DMS153 treated with DMSO at 0.1 percent for 48 hours (cell line): ENCODE results near the gene SGF29.
"Not testable (repeated sequence)": the region's sequence is repeated elsewhere in the genome, so short reads cannot be mapped to it uniquely, and the experiment has no call there.

Experiments used
- DNase-seq: peaks from one replicate; lab custom pipeline; 2025; ENCODE audit not compliant: unreplicated experiment; lab: John Stamatoyannopoulos, UW

The SGF29 gene

DNA sequence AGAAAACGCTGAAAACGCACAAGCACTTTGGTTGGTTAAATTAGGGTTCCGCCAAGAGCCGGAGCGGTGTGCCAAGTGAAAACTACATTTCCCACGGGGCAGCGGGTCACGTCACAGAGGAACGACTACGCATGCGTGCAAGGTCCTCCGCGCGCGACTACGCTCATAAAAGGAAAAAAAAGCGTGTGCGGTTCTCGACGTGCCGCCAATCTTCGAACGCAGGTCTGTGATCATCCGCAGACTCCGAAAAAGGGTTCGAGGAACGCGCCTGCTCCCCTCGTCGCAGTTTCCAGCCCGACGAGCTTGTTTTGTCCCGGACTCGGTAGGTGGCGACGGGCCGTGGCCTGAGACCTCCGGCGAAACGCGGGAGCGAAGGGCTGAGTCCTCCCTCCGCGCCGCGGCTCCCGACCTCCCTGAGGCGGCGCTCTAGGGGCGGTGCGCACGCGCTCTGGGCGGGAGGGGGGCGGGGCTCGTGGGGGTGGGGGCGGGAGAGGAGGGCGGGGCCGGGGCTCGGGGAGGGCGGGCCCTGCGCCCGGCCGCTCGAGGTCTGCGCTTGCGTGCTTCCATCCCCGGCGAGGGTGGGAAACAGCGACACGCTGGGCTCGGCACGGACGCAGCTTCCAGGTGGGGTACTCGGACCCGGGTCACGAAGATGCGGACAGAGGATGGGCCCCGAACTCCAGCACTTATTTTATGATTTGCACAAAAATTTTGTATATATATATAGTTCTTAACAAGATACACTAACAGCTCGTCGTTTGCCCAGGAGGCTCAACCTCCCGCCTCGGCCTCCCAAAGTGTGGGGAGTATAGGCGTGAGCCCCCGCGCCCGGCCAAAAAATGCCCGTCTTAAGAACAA lies at the start of gene SGF29:
TSS of gene SGF29 (plus strand) at position 145 of the 858 bp plus-strand sequence. CDS start 27,150 bp downstream, outside the sequence.
- DNase-seq: peak; percentile 92

DNA sequence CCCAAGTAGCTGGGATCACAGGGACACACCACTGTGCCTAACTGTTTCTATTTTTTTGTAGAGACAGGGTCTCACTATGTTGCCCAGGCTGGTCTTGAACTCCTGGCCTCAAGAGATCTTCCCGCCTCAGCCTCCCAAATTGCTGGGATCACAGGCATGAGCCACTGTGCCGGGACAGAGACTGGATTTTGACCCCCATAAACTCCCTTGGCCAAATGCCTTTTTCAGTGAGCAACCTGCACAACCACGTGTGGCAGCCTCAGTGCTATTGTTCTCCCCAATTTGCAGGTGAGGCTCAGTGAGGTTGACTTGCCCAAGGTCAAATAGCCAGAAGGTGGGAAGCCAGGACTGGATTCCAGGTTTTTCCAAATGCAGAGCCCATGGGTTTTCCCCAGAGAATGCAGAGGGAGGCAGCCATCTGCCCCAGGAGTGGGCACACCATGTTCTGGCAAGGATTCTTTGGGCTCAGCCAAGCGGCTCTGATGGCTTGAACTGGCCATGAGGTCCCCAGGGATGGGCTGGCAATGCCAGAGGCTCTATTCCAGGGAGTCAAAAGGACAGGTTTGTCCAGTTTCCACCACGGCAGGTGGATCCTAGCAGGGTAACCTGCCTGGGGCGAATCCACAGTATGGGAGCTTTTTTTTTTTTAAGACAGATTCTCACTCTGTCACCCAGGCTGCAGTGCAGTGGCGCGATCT lies 48.9 kb upstream of the SGF29 start:
- no peak for DNase-seq

DNA sequence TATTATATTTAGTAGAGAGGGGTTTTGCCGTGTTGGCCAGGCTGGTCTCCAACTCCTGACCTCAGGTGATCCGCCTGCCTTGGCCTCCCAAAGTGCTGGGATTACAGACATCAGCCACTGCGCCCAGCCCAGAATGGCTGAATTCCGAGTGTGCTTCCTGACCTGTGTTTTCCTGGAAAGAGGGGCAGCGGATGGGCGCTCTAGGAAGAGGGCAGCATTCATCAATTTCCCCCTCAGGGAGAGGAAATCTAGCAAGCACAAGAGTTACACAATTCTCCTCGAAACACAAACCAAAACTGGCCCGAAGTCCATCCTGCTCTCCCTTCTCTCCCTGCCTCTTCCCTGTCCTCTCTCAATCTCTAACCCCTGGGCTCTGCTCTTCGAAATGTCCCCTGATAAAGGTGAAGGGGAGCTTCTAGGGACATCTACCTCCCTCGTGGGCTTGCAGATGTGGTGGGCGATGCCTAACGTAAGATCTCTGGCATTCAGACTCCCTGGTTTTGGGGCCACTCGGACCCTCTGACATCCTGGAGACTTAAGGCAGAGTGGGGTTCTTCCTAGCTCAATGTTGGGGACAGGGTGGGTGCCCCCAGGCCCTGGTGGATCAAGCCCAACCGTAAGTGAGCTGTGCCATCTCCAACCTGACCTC lies 48.1 kb upstream of the SGF29 start:
- DNase-seq: no peak

DNA sequence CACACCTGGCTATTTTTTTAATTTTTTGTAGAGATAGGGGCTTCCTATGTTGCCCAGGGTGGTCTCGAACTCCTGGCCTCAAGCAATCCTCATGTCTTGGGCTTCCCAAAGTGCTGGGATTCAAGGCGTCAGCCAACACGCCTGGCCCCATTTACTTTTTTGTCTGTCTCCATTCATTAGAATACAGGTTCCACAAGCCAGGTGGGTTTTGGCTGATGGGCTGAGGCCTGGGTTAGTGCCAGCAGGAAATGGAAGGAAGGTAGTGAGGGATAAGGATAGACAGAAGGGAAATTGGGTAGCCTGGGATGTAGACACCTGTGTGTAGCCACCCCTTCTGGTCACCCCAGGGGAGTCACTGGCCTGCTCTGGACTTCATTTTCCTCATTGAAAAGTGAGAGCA lies 42.7 kb upstream of the SGF29 start:
- DNase-seq: no peak

DNA sequence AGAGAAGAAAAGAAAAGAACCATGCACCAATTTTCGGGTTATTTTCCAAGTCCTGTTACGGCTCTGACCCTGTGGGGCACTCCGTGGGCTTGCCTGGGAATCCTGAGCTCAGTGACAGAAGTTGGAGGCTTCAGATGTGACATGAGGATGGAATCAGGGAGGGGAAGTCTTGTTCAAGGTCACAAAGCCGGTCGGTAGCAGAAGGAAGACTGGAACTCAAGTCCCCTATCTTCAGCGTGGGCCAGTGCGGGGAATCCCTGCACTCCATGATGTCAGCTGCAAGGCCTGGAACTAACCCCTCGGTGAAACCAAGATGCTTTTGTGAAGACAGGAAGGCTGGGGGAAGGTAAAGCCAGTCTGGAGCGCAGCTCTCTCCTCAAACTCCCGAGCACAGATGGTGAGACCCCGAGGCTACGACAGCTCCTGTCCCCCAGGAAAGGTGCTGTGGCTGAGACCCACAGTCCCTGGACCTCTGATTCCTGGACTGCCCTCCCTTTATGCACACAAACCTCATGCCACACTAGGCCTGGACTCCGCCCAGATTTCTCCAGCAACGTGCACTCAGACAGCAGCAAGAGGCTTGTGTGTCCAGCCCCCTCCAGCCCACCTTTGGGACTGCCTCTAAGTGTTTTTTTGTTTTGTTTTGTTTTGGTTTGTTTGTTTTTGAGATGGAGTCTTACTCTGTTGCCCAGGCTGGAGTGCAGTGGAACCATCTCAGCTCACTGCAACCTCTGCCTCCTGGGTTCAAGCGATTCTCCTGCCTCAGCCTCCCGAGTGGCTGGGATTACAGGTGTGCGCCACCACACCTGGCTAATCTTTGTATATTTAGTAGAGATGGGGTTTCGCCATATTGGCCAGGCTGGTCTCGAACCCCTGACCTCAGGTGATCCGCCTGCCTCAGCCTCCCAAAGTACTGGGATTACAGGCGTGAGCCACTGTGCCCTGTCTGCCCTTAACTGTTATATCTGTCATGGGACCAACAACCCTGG lies 41.6 kb upstream of the SGF29 start:
- DNase-seq: no peak

DNA sequence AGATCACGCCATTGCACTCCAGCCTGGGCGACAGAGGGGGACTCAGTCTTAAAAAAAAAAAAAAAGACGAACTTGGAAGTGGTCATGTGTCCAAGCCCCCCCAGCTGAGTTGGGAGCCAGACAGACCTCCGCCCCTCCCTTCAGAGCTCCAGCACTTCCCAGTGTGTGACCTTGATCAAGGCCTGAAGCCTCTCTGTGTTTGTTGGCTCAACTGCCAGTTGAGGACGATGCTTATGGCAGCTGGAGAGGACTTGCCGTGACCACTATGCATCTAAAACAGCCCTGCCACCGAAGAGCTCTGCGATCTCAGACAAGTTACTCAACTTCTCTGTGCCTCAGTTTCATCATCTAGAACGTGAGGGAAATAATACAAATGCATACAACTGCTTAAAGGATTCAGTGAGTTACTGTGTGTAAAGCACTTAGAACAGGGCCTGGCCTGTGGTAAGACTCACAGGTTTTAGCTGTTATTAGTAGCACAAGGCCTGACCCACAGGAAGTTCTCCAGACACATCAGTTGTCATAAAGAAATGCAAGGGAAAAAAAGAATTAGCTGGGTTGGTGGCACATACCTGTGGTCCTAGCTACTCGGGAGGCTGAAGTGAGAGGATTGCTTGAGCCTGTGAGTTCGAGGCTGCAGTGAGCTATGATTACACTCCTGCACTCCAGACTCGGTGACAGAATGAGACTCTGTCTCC lies 40.1 kb upstream of the SGF29 start:
- DNase-seq: no peak

DNA sequence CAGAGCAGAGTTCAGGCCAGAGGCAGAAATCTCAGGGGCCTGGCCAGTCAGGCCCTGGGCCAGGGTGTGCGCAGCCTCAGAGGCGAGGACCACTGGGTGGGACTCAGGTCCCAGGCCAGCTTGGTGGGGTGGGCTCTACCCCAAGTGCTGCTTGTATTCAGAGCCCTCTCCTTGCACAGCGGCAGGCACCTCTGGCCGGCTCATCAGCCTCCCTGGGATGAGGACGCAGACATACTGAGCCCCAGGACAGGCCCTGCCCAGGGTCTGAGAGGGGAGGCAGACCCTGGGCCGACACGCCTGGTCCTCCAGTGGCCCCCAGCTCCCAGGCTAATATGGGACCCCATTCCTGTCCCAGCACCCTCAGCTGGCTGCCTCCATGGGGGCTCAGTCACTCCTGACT lies 39.5 kb upstream of the SGF29 start:
- DNase-seq: no peak

DNA sequence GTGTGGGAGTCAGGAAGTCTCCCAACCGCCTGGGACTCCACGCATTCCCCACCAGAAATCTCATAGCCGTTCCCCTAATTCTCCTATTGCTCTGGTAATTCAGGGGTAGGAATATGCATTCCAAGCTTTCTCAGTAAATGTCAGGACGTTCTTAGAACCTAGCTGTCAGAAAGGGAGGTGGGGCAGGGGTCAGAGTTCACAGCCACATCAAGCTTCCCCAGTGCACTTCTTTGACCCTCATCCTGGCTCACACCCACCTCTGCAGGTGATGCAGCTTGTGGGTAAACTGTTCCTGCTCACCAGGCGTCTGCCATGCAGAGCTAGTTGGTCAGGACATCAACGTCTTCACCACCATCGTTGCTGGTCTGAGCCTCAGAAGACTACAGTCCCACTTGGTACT lies 33.0 kb upstream of the SGF29 start:
- DNase-seq: no peak

DNA sequence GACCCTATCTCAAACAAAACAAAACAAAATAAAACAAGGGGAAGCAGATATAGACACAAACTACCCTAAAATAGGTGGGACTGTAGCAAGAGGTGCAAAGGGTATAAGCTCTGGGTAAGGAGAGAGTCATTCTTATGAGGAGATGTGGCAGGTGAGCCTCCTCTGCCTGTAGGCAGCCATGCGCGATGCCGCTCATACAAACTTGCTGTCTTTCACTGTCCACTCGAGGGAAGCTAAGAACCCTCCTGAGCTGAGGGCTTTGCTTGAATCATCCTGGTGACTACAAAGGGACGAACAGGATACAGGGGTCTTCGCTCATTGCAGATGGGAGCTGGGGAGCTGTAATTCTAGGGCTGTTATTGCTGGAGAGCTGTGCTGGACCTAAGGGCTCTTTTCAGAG lies 32.3 kb upstream of the SGF29 start:
- DNase-seq: no peak

DNA sequence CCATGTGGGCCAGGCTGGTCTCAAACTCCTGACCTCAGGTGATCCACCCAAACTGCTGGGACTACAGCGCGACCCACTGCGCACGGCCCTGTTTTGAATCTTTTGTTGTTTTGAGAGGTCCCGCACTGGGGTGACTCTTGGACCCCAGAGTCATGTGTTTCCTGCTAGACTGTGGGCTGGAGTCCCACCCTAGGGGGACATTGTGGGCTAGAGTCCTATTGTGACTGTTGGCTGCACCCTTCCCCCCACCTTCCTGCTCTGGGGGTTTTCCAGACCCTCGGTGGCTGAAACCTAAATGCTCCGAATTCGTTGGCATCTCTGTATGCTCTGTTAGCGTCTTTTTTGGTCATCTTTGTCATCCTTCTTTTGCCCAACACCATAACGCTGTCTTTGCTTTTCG lies 30.9 kb upstream of the SGF29 start:
- DNase-seq: no peak

DNA sequence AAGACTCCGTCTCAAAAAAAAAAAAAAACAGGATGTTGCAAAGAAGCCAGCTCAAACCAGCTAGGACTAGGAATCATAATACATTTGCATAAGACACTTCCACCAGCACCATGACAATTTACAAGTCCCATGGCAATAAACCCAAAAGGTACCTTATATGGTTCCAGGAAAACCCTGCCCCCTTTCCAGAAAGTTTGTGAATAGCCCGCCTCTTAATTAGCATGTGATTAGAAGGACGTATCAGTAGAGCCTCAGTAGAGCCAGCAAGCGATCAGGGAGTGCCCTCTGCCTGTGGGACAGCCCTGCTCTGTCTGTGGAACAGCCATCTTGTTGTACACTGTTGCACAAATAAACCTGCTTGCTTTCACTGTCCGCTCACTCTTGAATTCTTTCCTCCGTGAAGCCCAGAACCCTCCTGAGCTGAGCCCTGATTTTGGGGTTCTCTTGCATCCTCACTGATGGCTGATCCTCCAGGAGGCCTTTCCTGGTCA lies 29.0 kb upstream of the SGF29 start:
- DNase-seq: no peak

DNA sequence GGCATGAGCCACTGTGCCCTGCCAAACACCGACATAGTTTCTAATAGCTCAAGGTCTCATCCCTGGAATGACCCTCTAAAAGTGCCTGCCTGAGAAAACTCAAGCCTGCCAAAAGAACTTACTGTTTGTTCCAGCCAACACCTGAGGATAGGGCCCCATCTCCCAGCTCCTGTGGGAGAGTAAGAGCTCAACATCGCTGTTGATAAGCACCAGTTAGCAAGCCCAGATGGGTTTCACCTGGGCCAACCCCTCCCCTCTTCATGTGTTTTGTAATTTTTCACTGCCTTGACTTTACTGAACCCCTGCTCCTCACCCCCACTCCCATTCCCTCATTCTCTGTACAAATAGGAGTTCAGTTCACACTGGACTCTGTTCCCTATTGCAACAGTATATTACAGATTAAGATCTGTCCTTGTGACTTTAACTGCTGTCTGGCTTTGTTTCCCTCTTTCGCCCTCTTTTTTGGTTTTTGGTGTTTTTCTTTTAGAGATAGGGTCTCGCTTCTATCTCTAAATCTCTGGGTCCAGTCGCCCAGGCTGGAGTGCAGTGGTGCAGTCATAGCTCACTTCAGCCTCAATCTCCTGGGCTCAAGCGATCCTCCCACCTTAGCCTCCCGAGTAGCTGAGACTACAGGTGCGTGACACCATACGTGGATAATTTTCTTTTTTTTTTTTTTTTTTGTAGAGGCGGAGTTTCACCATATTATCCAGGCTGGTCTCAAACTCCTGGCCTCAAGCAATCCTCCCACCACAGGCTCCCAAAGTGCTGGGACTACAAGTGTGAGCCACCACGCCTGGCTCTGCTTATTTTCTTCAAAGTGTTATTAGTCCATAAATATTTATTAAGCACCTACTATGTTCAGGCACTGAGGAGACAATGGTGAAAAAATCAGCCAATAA lies 27.3 kb upstream of the SGF29 start:
- DNase-seq: no peak

DNA sequence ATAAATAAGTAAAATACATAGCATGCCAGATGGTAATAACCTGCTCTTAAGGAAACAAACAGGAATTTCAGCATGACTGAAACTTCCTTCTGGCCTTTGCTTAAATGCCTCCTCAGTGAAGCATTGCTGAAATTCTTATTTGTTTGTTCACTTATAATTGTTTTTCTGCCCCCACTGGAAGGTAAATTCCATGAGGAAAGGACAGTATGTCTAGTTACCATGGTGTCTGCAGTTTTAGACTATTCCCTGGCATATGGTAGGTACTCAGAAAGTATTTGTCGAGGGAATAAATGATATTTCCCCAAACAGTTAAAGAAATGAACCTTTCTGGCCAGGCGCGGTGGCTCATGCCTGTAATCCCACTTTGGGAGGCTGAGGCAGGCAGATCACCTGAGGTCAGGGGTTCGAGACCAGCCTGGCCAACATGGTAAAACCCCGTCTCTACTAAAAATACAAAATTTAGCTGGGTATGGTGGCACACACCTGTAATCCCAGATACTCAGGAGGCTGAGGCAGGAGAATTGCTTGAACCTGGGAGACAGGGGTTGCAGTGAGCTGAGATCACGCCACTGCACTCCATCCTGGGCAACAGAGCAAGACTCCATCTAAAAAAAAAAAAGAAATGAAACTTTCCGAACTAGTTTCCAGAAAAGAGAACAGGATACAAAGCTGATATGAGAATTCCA lies 26.5 kb upstream of the SGF29 start:
- not testable (repeated sequence) for DNase-seq

DNA sequence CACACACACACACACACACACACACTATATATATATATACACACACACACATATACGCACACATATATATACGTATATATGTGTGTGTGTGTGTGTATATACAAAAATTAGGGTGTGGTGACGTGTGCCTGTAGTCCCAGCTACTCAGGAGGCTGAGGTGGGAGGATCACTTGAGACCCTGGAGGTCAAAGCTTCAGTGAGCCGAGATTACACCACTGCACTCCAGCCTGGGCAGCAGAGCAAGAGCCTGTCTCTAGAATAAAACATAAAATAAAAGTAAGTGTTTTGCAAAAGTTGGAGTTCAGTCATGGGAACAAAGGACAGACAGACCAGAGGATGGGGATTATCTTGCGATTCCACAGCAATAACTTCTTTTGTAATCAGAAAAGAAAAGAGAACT lies 25.7 kb upstream of the SGF29 start:
- no peak for DNase-seq

DNA sequence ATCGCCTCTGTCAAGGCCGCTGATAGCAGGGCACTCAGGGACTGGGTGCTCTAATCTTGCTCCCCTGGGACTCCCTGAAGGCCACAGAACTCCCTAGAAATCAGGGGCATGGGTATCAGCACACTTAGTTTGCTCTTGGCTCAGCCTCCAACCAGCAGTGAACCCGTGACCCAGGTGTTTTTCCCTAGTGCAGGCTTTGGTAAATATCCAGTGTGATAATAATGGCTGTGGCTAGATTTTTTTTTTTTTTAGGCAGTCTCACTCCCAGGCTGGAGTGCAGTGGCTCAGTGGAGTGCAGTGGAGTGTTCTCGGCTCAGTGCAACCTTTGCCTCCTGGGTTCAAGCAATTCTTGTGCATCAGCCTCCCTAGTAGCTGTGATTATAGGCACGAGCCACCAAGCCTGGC lies 25.3 kb upstream of the SGF29 start:
- DNase-seq: no peak

DNA sequence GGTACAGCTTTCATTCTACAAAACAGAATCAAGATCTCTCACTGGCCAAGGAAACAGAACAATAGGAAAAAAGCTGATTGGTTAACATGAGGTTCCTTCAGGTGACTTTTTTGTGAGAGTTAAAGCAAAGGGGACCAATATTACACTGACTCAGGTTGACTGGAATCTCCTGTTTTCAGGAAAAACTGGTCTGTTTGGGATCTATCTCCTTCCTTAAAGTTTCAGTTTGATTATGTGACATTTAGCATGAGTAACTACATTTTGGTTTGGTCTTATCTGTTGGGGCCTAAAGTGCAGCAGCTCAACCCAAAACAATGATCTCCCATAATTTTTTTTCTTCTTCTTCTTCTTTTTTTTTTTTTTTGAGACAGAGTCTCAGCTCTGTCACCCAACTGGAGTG lies 24.6 kb upstream of the SGF29 start:
- DNase-seq: no peak

DNA sequence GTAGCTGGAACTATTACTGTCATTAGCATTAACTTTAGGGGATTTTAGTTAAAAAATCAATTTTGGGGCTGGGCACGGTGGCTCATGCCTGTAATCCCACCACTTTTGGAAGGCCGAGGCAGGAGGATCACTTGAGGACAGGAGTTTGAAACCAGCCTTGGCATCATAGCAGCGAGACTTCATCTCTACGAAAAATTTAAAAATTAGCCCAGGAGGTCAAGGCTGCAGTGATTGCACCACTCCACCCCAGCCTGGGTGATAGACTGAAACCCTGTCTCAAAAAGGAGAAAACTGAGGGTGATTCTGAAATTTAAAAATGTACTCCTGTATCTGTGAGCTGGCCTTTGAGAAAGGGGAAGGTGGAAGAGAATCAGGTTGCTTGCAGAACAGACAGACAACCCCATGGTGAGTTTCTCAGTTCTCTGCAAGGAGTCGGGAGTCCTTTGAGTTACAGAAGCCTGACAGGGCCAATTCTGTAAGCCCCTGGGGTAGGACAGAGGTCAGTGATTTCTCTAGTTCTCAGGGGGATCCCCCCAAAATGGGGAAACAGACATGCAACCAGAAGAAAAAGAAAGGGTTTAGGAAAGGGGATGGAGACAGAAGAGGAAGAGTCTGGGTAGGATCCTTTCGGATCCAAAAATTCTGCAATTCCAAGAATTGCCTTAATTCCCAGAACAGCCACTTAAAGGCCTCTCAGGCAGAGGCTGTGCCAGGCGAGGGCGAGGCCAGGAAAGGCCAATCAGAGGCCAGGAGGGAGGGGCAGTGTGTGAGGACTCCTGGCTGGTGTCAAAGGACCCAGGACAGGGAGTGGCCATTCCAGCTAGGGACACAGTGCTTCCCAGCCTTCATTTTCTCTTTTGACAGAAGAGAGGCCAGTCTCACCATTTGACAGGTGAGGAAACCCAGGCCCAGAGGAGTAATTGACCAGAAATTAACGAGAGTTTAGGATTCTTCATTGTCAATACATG lies 21.7 kb upstream of the SGF29 start:
- DNase-seq: no peak
